Activated CD8-positive, alpha-beta T cell treated with anti-CD3 and anti-CD28 coated beads for 36 hours (primary cell): ENCODE data around the gene ITGBL1. TPM values are rescaled to one million over a fixed set of nuclear protein-coding genes. Genes with fewer than 3 reads are reported as not detected.

ENCODE experiments used
- ATAC-seq: fragments of 200-7000 bp; cut with Tn5 transposase; one replicate; pipeline ENCODE4 v1.10.0; 2021; ENCODE audit warnings: mild to moderate bottlenecking, moderate library complexity
- CTCF ChIA-PET: fragments of 350-600 bp; sonication (Branson Sonifier 250); formaldehyde crosslinking; loops from one replicate; lab custom pipeline; 2021; ENCODE audit warnings: antibody characterized with exemption; lab: Charles Lee
- POLR2A ChIA-PET: fragments of 350-600 bp; sonication (Branson Sonifier 250); formaldehyde crosslinking; loops from one replicate; lab custom pipeline; 2021; ENCODE audit warnings: antibody characterized with exemption; lab: Charles Lee
- DNase-seq: peaks from one replicate; pipeline ENCODE4 v3.0.0-alpha.2; 2020
- H3K27ac Mint-ChIP-seq: one replicate; pipeline ENCODE4 v1.8.0; 2021; ENCODE audit warnings: mild to moderate bottlenecking, mixed read lengths
- H3K27me3 Mint-ChIP-seq: one replicate; pipeline ENCODE4 v1.8.0; 2021; ENCODE audit warnings: mixed read lengths
- H3K36me3 Mint-ChIP-seq: one replicate; pipeline ENCODE4 v1.8.0; 2021; ENCODE audit warnings: low read depth, mixed read lengths
- H3K4me1 Mint-ChIP-seq: one replicate; pipeline ENCODE4 v1.8.0; 2021; ENCODE audit warnings: low read depth, mixed read lengths
- H3K4me3 Mint-ChIP-seq: one replicate; pipeline ENCODE4 v1.8.0; 2021; ENCODE audit warnings: mild to moderate bottlenecking, moderate library complexity, mixed read lengths
- H3K9me3 Mint-ChIP-seq: one replicate; pipeline ENCODE4 v1.8.0; 2021; ENCODE audit warnings: mixed read lengths
- intact Hi-C: fragments of 100-400 bp; cut with micrococcal nuclease; formaldehyde crosslinking; loops from one replicate; pipeline ENCODE4 v1.10.0; 2022
- total RNA-seq, 2 experiments: library from RNA; stranded (reverse); gene quantifications; one replicate each; pipeline ENCODE4 v1.2.3, GENCODE V29; 2021
- TF ChIP-seq, protein P1 (sequence below): fragments of 200-600 bp; IDR thresholded peaks from one replicate; pipeline ENCODE4 v1.8.0; 2022; ENCODE audit warnings: antibody characterized with exemption, mild to moderate bottlenecking

The ITGBL1 gene
- total RNA-seq, 2 experiments from 2014 or later = not detected

- DNase-seq (no peak), ATAC-seq (no peak)
- no peak overlapping the region for H3K27ac Mint-ChIP-seq
- no peaks in the 10 kb centered on the region for H3K4me1 Mint-ChIP-seq
- intact Hi-C loops = no loop called here
- peaks cover 35% of the 10 kb centered on the region for H3K27me3 Mint-ChIP-seq
- H3K9me3 Mint-ChIP-seq = no peaks in the 10 kb centered on the region
- CTCF ChIA-PET = no interaction called here
- no peaks in the 10 kb centered on the region for H3K36me3 Mint-ChIP-seq
- TF ChIP-seq, protein P1, sequence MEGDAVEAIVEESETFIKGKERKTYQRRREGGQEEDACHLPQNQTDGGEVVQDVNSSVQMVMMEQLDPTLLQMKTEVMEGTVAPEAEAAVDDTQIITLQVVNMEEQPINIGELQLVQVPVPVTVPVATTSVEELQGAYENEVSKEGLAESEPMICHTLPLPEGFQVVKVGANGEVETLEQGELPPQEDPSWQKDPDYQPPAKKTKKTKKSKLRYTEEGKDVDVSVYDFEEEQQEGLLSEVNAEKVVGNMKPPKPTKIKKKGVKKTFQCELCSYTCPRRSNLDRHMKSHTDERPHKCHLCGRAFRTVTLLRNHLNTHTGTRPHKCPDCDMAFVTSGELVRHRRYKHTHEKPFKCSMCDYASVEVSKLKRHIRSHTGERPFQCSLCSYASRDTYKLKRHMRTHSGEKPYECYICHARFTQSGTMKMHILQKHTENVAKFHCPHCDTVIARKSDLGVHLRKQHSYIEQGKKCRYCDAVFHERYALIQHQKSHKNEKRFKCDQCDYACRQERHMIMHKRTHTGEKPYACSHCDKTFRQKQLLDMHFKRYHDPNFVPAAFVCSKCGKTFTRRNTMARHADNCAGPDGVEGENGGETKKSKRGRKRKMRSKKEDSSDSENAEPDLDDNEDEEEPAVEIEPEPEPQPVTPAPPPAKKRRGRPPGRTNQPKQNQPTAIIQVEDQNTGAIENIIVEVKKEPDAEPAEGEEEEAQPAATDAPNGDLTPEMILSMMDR = no peak
- POLR2A ChIA-PET = no interaction called here
- no peak overlapping the region for H3K4me3 Mint-ChIP-seq
These were observed 36.9 kb upstream of the ITGBL1 start for GRCh38 chr13:101415358-101416174.

DNA sequence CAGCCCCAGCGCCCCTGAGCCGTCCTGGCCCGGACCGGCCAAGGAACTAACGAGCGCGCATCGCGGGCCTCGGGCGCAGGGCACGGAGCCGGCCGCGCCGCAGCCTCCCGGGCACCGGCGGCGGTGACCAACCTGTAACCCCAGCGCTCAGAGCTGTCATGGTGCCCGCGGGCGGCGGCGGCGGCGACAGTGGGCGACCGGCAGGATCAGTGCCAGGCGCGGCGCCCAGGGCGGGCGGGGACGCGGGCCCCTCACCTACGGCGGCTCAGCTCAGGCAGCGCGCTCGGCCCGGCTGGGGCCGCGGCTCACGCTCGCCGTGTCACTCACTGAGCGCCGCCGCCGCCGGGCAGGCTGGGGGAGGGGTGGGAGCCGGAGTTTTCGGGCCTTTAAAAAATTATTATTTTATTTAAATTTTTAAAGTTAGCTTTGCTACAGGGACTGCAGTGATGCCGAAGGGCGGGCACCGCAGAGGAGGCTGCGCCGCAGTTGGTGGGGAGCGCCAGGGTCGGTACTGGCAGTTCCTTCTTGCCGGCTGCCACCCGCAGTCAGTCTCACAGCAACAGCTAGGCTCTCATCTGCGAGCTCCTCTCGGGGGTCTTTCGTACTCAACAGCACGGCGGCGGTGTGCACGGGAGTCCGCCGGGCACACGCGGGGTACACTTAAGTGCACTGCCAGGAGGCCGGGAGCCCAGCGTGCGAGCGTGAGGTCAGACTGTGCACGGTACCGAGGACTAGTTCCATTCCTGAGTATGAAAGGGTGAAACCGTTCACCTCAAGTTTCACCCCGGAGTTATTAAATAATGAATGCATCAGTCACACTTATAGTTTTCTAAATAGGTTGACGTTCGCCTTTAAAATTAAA, 36.1 kb upstream of the ITGBL1 start, which contains the start of gene NALCN:
NALCN (minus strand) TSS at position 328 of the 862 bp plus-strand sequence. CDS start 17,382 bp downstream, outside the sequence.
- Mint-ChIP-seq H3K4me1 (no peaks in the 10 kb centered on the region), H3K27ac (no peak within 1 kb of the TSS), H3K27me3 (peaks cover 35% of the 10 kb centered on the region), H3K4me3 (no peak within 1 kb of the TSS), H3K36me3 (no peaks in the 10 kb centered on the region), H3K9me3 (no peaks in the 10 kb centered on the region)
- intact Hi-C loops = no loop called here
- no peak for DNase-seq
- CTCF ChIA-PET = no interaction called here
- POLR2A ChIA-PET = no interaction called here
- no peak for ATAC-seq
- TF ChIP-seq, protein P1 = no peak

GRCh38 chr13:101417043-101417406, 35.5 kb upstream of the ITGBL1 start:
- H3K4me3 Mint-ChIP-seq = no peak overlapping the region
- no peaks in the 10 kb centered on the region for H3K36me3 Mint-ChIP-seq
- DNase-seq (no peak), ATAC-seq (no peak)
- H3K9me3 Mint-ChIP-seq = no peaks in the 10 kb centered on the region
- H3K27me3 Mint-ChIP-seq = peaks cover 35% of the 10 kb centered on the region
- TF ChIP-seq, protein P1 = no peak
- POLR2A ChIA-PET = no interaction called here
- intact Hi-C loops = no loop called here
- no peak overlapping the region for H3K27ac Mint-ChIP-seq
- no peaks in the 10 kb centered on the region for H3K4me1 Mint-ChIP-seq
- CTCF ChIA-PET = no interaction called here

DNA sequence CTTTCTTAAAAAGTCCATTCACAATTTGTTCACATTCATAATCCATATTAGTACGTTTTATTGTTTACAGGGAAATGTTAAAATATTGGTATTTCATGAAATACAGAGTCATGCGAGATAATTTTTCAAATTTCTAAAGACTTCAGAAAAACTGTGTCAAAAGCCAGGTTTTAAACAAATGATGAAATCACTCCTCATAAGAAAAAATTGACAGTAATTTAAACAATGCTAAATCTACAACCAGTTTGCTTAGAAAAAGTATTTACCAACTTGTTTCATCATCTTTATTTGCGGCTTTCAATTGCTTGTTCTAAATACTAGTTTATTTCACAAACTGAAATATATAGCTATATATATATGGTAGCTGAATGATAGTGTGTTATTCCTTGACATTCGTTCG, 35.0 kb upstream of the ITGBL1 start:
- no peaks in the 10 kb centered on the region for H3K9me3 Mint-ChIP-seq
- DNase-seq = no peak
- CTCF ChIA-PET = no interaction called here
- H3K27ac Mint-ChIP-seq = no peak overlapping the region
- POLR2A ChIA-PET = no interaction called here
- H3K4me1 Mint-ChIP-seq = no peaks in the 10 kb centered on the region
- no peak overlapping the region for H3K4me3 Mint-ChIP-seq
- peaks cover 32% of the 10 kb centered on the region for H3K27me3 Mint-ChIP-seq
- intact Hi-C loops = no loop called here
- no peaks in the 10 kb centered on the region for H3K36me3 Mint-ChIP-seq
- TF ChIP-seq, protein P1 = no peak
- ATAC-seq = no peak

DNA sequence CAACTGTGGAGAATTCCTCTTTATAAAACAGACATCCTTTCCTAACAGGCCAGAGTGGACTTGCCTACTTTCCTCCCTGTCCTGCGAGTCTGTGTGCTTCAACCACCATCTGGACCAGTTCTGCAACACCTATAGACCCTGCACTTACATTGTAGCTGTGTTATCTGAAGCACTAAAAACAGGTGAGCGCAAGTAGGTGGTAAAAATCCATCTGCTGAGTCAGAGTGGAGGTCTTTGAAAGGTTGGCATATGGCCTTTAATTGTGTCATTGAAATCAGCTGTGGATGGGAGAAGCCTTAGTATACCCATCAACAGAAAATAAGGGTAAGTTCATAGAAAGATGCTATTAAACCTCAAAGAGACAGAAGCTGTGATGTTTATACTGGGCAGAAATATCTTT, 28.6 kb upstream of the ITGBL1 start:
- CTCF ChIA-PET = no interaction called here
- H3K36me3 Mint-ChIP-seq = no peaks in the 10 kb centered on the region
- no peak overlapping the region for H3K27ac Mint-ChIP-seq

More for the DNA sequence above, 28.6 kb upstream of the ITGBL1 start:
- Mint-ChIP-seq H3K4me1 (no peaks in the 10 kb centered on the region), H3K4me3 (no peak overlapping the region), H3K9me3 (no peaks in the 10 kb centered on the region), H3K27me3 (peaks cover 6% of the 10 kb centered on the region)
- no peak for DNase-seq
- intact Hi-C loops = no loop called here
- no peak for ATAC-seq
- POLR2A ChIA-PET = no interaction called here
- TF ChIP-seq, protein P1 = no peak
